Mesothelial cell of epicardium (in vitro differentiated cells): Measurements from ENCODE around the gene TBK1. TPM values are rescaled to one million over a fixed set of nuclear protein-coding genes. Genes with fewer than 3 reads are reported as not detected.

Source experiments
- DNase-seq, 2 experiments: peaks; one replicate each; pipeline ENCODE4 v3.0.0; 2021; ENCODE audit warnings: low spot score in 2 of 2; ENCODE audit not compliant: unreplicated experiment in 2 of 2
- H3K27ac Mint-ChIP-seq: 2 replicates; pipeline ENCODE4 v1.8.0; 2021; ENCODE audit warnings: mixed read lengths
- H3K27me3 Mint-ChIP-seq: 2 replicates; pipeline ENCODE4 v1.8.0; 2021; ENCODE audit warnings: low read depth, mixed read lengths
- H3K36me3 Mint-ChIP-seq: 2 replicates; pipeline ENCODE4 v1.8.0; 2021; ENCODE audit warnings: mixed read lengths
- H3K4me1 Mint-ChIP-seq: 2 replicates; pipeline ENCODE4 v1.8.0; 2021; ENCODE audit warnings: mixed read lengths
- H3K4me3 Mint-ChIP-seq: 2 replicates; pipeline ENCODE4 v1.8.0; 2021; ENCODE audit warnings: mild to moderate bottlenecking, moderate library complexity, mixed read lengths
- H3K9me3 Mint-ChIP-seq: 2 replicates; pipeline ENCODE4 v1.8.0; 2021; ENCODE audit warnings: mixed read lengths
- total RNA-seq: library from RNA; stranded (reverse); gene quantifications from 3 replicates; pipeline ENCODE4 v1.2.1, GENCODE V29; 2021
- TF ChIP-seq, protein P1 (sequence below): fragments of 200-600 bp; sonication (generic); IDR thresholded peaks from one replicate; pipeline ENCODE4 v1.5.0; 2021; ENCODE audit warnings: antibody characterized with exemption; ENCODE audit not compliant: unreplicated experiment

Gene TBK1
- total RNA-seq, 1 donor from 2014 or later = 25.5 TPM

GRCh38 chr12:64549108-64549507, 97.2 kb downstream of the TBK1 start:
- H3K27me3 Mint-ChIP-seq = no peaks in the 10 kb centered on the region
- H3K36me3 Mint-ChIP-seq = no peaks in the 10 kb centered on the region
- TF ChIP-seq, protein P1, sequence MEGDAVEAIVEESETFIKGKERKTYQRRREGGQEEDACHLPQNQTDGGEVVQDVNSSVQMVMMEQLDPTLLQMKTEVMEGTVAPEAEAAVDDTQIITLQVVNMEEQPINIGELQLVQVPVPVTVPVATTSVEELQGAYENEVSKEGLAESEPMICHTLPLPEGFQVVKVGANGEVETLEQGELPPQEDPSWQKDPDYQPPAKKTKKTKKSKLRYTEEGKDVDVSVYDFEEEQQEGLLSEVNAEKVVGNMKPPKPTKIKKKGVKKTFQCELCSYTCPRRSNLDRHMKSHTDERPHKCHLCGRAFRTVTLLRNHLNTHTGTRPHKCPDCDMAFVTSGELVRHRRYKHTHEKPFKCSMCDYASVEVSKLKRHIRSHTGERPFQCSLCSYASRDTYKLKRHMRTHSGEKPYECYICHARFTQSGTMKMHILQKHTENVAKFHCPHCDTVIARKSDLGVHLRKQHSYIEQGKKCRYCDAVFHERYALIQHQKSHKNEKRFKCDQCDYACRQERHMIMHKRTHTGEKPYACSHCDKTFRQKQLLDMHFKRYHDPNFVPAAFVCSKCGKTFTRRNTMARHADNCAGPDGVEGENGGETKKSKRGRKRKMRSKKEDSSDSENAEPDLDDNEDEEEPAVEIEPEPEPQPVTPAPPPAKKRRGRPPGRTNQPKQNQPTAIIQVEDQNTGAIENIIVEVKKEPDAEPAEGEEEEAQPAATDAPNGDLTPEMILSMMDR = no peak
- H3K4me1 Mint-ChIP-seq = peaks cover 15% of the 10 kb centered on the region
- H3K9me3 Mint-ChIP-seq = no peaks in the 10 kb centered on the region
- H3K4me3 Mint-ChIP-seq = no peak overlapping the region
- DNase-seq = no peak
- H3K27ac Mint-ChIP-seq = no peak overlapping the region

DNA sequence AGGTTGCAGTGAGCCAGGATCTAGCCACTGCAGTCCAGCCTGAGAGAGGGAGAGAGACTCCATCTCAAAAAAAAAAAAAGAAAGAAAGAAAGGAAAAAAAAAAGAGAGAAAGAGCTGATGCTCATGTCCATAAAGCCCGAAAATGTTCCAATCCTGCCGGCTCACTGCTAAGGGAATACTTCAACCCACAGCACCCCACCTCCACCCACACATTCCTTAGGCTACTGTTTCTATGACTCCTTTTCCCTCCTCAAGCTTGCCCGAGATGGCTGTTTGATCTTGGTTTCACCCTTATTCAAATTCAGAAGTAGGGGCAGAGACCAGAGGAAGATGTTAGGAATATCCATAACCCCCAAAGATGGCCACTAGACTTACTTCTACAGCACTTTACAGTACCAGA, 98.8 kb downstream of the TBK1 start:
- Mint-ChIP-seq H3K4me3 (no peak overlapping the region), H3K27ac (no peak overlapping the region), H3K9me3 (no peaks in the 10 kb centered on the region), H3K27me3 (no peaks in the 10 kb centered on the region), H3K36me3 (no peaks in the 10 kb centered on the region), H3K4me1 (peaks cover 9% of the 10 kb centered on the region)
- DNase-seq = no peak
- TF ChIP-seq, protein P1 = no peak

- no peaks in the 10 kb centered on the region for H3K36me3 Mint-ChIP-seq
Observed at GRCh38 chr12:64551676-64552075, 99.8 kb downstream of the TBK1 start.

More at GRCh38 chr12:64551676-64552075, 99.8 kb downstream of the TBK1 start:
- no peak overlapping the region for H3K4me3 Mint-ChIP-seq
- peaks cover 9% of the 10 kb centered on the region for H3K4me1 Mint-ChIP-seq
- H3K27me3 Mint-ChIP-seq = no peaks in the 10 kb centered on the region
- TF ChIP-seq, protein P1 = no peak
- no peaks in the 10 kb centered on the region for H3K9me3 Mint-ChIP-seq
- no peak overlapping the region for H3K27ac Mint-ChIP-seq
- DNase-seq = no peak

Other genes with a start within 250 kb of the TBK1 start
- 6.5 to 8.0 TPM (median 7.2 TPM) in 3 replicates for gene KICS2, start 229.8 kb upstream of the TBK1 start, total RNA-seq
- 0.41 to 0.93 TPM (median 0.45 TPM) in 3 replicates for gene C12orf56, start 61.4 kb upstream of the TBK1 start, total RNA-seq
- 50.6 to 58.5 TPM (median 52.4 TPM) in 3 replicates for gene XPOT, start 47.7 kb upstream of the TBK1 start, total RNA-seq
- 16.3 to 18.8 TPM (median 16.3 TPM) in 3 replicates for gene RASSF3, start 158.4 kb downstream of the TBK1 start, total RNA-seq